HUES6 (cell line): ENCODE measurements around the gene ZNF284.
A peak's percentile ranks its signal among the peaks of the same experiment; 100 is the strongest.

Experiments
- H3K27ac ChIP-seq: 2 replicates; pipeline ENCODE4 v1.7.0; 2013; ENCODE audit warnings: low read depth, mild to moderate bottlenecking, low read length, inconsistent platforms
- H3K27me3 ChIP-seq: 2 replicates; pipeline ENCODE4 v1.6.1; 2013; ENCODE audit warnings: low read length; ENCODE audit not compliant: control insufficient read depth, insufficient read depth
- H3K36me3 ChIP-seq: 2 replicates; pipeline ENCODE4 v1.6.1; 2013; ENCODE audit warnings: low read length; ENCODE audit not compliant: control insufficient read depth, insufficient read depth
- H3K4me1 ChIP-seq: 2 replicates; pipeline ENCODE4 v1.6.1; 2013; ENCODE audit warnings: low read length; ENCODE audit not compliant: control insufficient read depth, insufficient read depth
- H3K4me3 ChIP-seq: 2 replicates; pipeline ENCODE4 v1.5.1; 2013; ENCODE audit warnings: low read depth, low read length
- H3K9ac ChIP-seq: one replicate; pipeline ENCODE4 v1.6.1; 2013; ENCODE audit warnings: mild to moderate bottlenecking, low read length
- H3K9me3 ChIP-seq: 2 replicates; pipeline ENCODE4 v1.6.1; 2013; ENCODE audit warnings: low read depth, low read length; ENCODE audit not compliant: control insufficient read depth, insufficient read depth

Gene ZNF284

GRCh38 chr19:44071824-44072542, at the start of gene ZNF284:
ZNF284 (plus strand) TSS chr19:44072159; CDS start chr19:44076390, 4,231 bp downstream.
- Histone ChIP-seq H3K36me3 (peaks cover 13% of the 10 kb centered on the region), H3K9me3 (peaks cover 6% of the 10 kb centered on the region), H3K27me3 (peaks cover 6% of the 10 kb centered on the region), H3K27ac (peak within 1 kb of the TSS; percentile 11; the same call in 1 of the 2 replicates), H3K4me3 (peak within 1 kb of the TSS; percentile 83), H3K4me1 (peaks cover 11% of the 10 kb centered on the region), H3K9ac (peak within 1 kb of the TSS; percentile 61)

- Histone ChIP-seq H3K27ac (no peak overlapping the region), H3K4me3 (peak overlapping the region; percentile 94), H3K4me1 (no peaks in the 10 kb centered on the region), H3K9me3 (peaks cover 6% of the 10 kb centered on the region), H3K36me3 (peaks cover 32% of the 10 kb centered on the region), H3K9ac (peak overlapping the region; percentile 7), H3K27me3 (peaks cover 9% of the 10 kb centered on the region)
Measured at GRCh38 chr19:44024900-44025216, 47.1 kb upstream of the ZNF284 start.

GRCh38 chr19:44025217-44025936, 46.6 kb upstream of the ZNF284 start, which contains the start of gene ZNF222:
ZNF222 (plus strand) TSS chr19:44025379; CDS start chr19:44025437, 58 bp downstream.
- H3K27ac ChIP-seq = no peak within 1 kb of the TSS
- peak within 1 kb of the TSS; percentile 74 for H3K9ac ChIP-seq
- peaks cover 11% of the 10 kb centered on the region for H3K9me3 ChIP-seq
- peaks cover 9% of the 10 kb centered on the region for H3K27me3 ChIP-seq
- no peaks in the 10 kb centered on the region for H3K4me1 ChIP-seq
- peaks cover 38% of the 10 kb centered on the region for H3K36me3 ChIP-seq
- H3K4me3 ChIP-seq = peak within 1 kb of the TSS; percentile 94

GRCh38 chr19:44026622-44027021, 45.3 kb upstream of the ZNF284 start:
- H3K27ac ChIP-seq = no peak overlapping the region
- no peak overlapping the region for H3K4me3 ChIP-seq
- no peaks in the 10 kb centered on the region; the same call in none of the 2 replicates for H3K27me3 ChIP-seq
- peaks cover 50% of the 10 kb centered on the region for H3K36me3 ChIP-seq
- peaks cover 21% of the 10 kb centered on the region for H3K9me3 ChIP-seq
- H3K4me1 ChIP-seq = no peaks in the 10 kb centered on the region
- no peak overlapping the region for H3K9ac ChIP-seq

GRCh38 chr19:44032001-44032610, 39.9 kb upstream of the ZNF284 start:
- Histone ChIP-seq H3K9me3 (peaks cover 40% of the 10 kb centered on the region), H3K9ac (no peak overlapping the region), H3K27ac (no peak overlapping the region), H3K4me1 (no peaks in the 10 kb centered on the region), H3K36me3 (peaks cover 57% of the 10 kb centered on the region), H3K4me3 (no peak overlapping the region), H3K27me3 (no peaks in the 10 kb centered on the region)

GRCh38 chr19:44042147-44042546, 29.8 kb upstream of the ZNF284 start:
- no peaks in the 10 kb centered on the region for H3K4me1 ChIP-seq
- H3K27me3 ChIP-seq = no peaks in the 10 kb centered on the region; the same call in 1 of the 2 replicates
- H3K4me3 ChIP-seq = no peak overlapping the region
- H3K9me3 ChIP-seq = peaks cover 7% of the 10 kb centered on the region
- no peak overlapping the region for H3K9ac ChIP-seq
- no peak overlapping the region for H3K27ac ChIP-seq
- H3K36me3 ChIP-seq = no peaks in the 10 kb centered on the region

GRCh38 chr19:44050740-44051649, 21.0 kb upstream of the ZNF284 start:
- Histone ChIP-seq H3K4me1 (peaks cover 5% of the 10 kb centered on the region), H3K9me3 (no peaks in the 10 kb centered on the region), H3K27ac (no peak overlapping the region), H3K27me3 (no peaks in the 10 kb centered on the region), H3K4me3 (peak overlapping the region; percentile 91), H3K36me3 (peaks cover 6% of the 10 kb centered on the region; the same call in 1 of the 2 replicates), H3K9ac (no peak overlapping the region)

- peaks cover 5% of the 10 kb centered on the region for H3K4me1 ChIP-seq
- peaks cover 9% of the 10 kb centered on the region; the same call in 1 of the 2 replicates for H3K36me3 ChIP-seq
- H3K27ac ChIP-seq = no peak within 1 kb of the TSS
- no peaks in the 10 kb centered on the region for H3K27me3 ChIP-seq
- H3K9ac ChIP-seq = peak within 1 kb of the TSS; percentile 76
- H3K9me3 ChIP-seq = no peaks in the 10 kb centered on the region
- H3K4me3 ChIP-seq = peak within 1 kb of the TSS; percentile 91
Measured at GRCh38 chr19:44051650-44052402, 20.1 kb upstream of the ZNF284 start, which contains the start of gene ZNF223. ZNF223 (plus strand) TSS chr19:44052036; CDS start chr19:44055177, 3,141 bp downstream.

- Histone ChIP-seq H3K4me3 (no peak overlapping the region), H3K36me3 (peaks cover 40% of the 10 kb centered on the region), H3K4me1 (peaks cover 5% of the 10 kb centered on the region)
Measured at GRCh38 chr19:44055870-44056269, 16.1 kb upstream of the ZNF284 start.

GRCh38 chr19:44059229-44059628, 12.7 kb upstream of the ZNF284 start:
- Histone ChIP-seq H3K27ac (no peak overlapping the region), H3K9ac (no peak overlapping the region), H3K9me3 (no peaks in the 10 kb centered on the region), H3K4me1 (no peaks in the 10 kb centered on the region), H3K27me3 (no peaks in the 10 kb centered on the region), H3K4me3 (no peak overlapping the region), H3K36me3 (peaks cover 70% of the 10 kb centered on the region)

More at GRCh38 chr19:44055870-44056269, 16.1 kb upstream of the ZNF284 start:
- Histone ChIP-seq H3K27ac (no peak overlapping the region), H3K9me3 (no peaks in the 10 kb centered on the region), H3K9ac (no peak overlapping the region), H3K27me3 (no peaks in the 10 kb centered on the region)
